Neural progenitor cell (in vitro differentiated cells): ENCODE measurements around the gene DCP1A.

Experiments
- EZH2 ChIP-seq: fragments of 200-600 bp; sonication (generic); IDR thresholded peaks from 2 replicates; pipeline ENCODE4 v1.6.1; 2017; ENCODE audit warnings: antibody characterized with exemption, mild to moderate bottlenecking, moderate library complexity
- TF ChIP-seq, protein P1 (sequence below): fragments of 200-600 bp; sonication (generic); IDR thresholded peaks from 2 replicates; pipeline ENCODE4 v1.5.1; 2017; ENCODE audit warnings: antibody characterized with exemption, mild to moderate bottlenecking

DNA sequence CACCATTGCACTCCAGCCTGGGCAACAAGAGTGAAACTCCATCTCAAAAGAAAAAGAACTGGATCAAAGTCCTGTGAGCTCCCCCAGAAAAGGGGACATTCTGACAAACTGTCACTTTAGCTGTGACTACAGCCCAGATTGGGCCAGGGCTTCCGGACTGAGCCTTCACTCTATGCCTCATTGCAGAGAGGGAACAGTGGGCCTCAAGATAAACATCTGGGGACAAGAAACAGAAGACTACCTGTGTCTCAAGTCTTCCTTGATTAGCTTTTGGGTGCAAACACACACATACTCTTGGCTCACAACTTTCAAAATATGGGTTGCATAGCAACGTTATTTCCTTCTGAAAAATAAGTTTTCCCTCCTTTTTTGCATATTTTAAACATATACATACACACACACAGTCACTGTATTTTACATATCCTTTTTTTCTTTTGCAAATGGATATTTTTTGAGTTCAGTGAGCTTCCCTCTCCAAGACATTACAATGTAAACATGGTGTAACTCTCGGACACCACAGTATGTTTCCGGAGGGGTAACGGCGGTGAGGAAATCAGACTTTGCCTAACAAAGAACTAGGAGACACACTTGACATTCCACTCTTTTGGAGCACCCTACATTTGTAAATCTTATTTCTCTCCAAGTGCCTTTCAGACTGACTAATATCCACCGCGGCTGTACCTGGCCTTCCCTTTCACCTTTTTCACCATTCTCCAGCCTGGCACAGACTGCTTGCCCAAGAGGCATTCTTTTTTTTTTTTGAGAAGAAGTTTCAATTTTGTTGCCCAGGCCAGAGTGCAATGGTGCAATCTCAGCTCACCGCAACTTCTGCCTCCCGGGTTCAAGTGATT lies 95.0 kb downstream of the DCP1A start:
- TF ChIP-seq, protein P1, sequence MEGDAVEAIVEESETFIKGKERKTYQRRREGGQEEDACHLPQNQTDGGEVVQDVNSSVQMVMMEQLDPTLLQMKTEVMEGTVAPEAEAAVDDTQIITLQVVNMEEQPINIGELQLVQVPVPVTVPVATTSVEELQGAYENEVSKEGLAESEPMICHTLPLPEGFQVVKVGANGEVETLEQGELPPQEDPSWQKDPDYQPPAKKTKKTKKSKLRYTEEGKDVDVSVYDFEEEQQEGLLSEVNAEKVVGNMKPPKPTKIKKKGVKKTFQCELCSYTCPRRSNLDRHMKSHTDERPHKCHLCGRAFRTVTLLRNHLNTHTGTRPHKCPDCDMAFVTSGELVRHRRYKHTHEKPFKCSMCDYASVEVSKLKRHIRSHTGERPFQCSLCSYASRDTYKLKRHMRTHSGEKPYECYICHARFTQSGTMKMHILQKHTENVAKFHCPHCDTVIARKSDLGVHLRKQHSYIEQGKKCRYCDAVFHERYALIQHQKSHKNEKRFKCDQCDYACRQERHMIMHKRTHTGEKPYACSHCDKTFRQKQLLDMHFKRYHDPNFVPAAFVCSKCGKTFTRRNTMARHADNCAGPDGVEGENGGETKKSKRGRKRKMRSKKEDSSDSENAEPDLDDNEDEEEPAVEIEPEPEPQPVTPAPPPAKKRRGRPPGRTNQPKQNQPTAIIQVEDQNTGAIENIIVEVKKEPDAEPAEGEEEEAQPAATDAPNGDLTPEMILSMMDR: no peak
- TF ChIP-seq EZH2: no peak
